ENCODE data around the gene ZBED1. TPM values are rescaled to one million over a fixed set of nuclear protein-coding genes. Genes with fewer than 3 reads are reported as not detected.

ZBED1 gene
- total and polyA plus RNA-seq, 2 donors (not counting 3 experiments of a cell fraction or from before 2014, with no cell fraction given), result 24.6 to 46.5 TPM

- Histone ChIP-seq H3K9ac (replicated peaks; ENCODE audit: extremely low read depth, insufficient read depth, low read length) (no peak overlapping the region), H2AFZ (ENCODE audit: low read depth, low read length) (no peak overlapping the region), H3K27ac (ENCODE audit: insufficient read depth, low read depth, low read length) (no peak overlapping the region), H3K4me1 (ENCODE audit: control insufficient read depth, extremely low read depth, insufficient read depth, low read length) (no peaks in the 10 kb centered on the region), H3K9me3 (replicated peaks; ENCODE audit: control insufficient read depth, insufficient read depth, low read length) (peaks cover 1% of the 10 kb centered on the region), H3K4me3 (replicated peaks in 1 of 3; ENCODE audit: insufficient read depth in 1 of 3, low read depth in 1 of 3, low read length in 3 of 3) (no peak overlapping the region), H3K36me3 (ENCODE audit: control insufficient read depth in 2 of 2, extremely low read depth in 1 of 2, insufficient read depth in 2 of 2, low read length in 2 of 2) (no peaks in the 10 kb centered on the region), H4K20me1 (replicated peaks; ENCODE audit: control insufficient read depth, extremely low read depth, insufficient read depth, low read length) (no peaks in the 10 kb centered on the region), H3K27me3 (ENCODE audit: control insufficient read depth in 2 of 2, insufficient read depth in 2 of 2, low read length in 2 of 2) (no peaks in the 10 kb centered on the region), H3K4me2 (ENCODE audit: insufficient read depth, low read length) (no peak overlapping the region), H3K79me2 (ENCODE audit: control insufficient read depth, insufficient read depth, low read length) (peaks cover 12% of the 10 kb centered on the region), H3K9me1 (replicated peaks; ENCODE audit: control insufficient read depth, extremely low read depth, insufficient read depth, low read length) (no peaks in the 10 kb centered on the region)
- ChIA-PET CTCF (no interaction called here), POLR2A (no interaction called here)
- TF ChIP-seq EZH2 (IDR thresholded peaks at IDR 0.05; ENCODE audit: borderline replicate concordance, low read depth, low read length, severe bottlenecking), result no peak
- TF ChIP-seq CTCF (IDR thresholded peaks at IDR 0.05; ENCODE audit: extremely low read depth in 1 of 2, insufficient read depth in 1 of 2, low read depth in 1 of 2, low read length in 2 of 2), result no peak
- no peak for TF ChIP-seq GATA2 (IDR thresholded peaks at IDR 0.05; ENCODE audit: insufficient read depth, insufficient read length, low read depth, low read length)
- TF ChIP-seq MAX (IDR thresholded peaks at IDR 0.05; ENCODE audit: insufficient read depth, insufficient read length), result no peak
- TF ChIP-seq MYC (IDR thresholded peaks at IDR 0.05; ENCODE audit: low read depth, low read length), result no peak
- no peak for TF ChIP-seq FOS (IDR thresholded peaks at IDR 0.05; ENCODE audit: borderline replicate concordance, insufficient read depth, low read length)
- TF ChIP-seq POLR2A (IDR thresholded peaks at IDR 0.05; ENCODE audit: low read depth, low read length), result no peak
- TF ChIP-seq POLR2AphosphoS5 (IDR thresholded peaks at IDR 0.05; ENCODE audit: insufficient read depth, low read depth, low read length), result no peak
- no peak for TF ChIP-seq JUN (IDR thresholded peaks at IDR 0.05; ENCODE audit: borderline replicate concordance, insufficient read depth, insufficient read length, low read depth)
- intact Hi-C loops (cut with micrococcal nuclease), result no loop called here
- no TSS peak for BruUV-seq (replicated peaks)
- FAIRE-seq, result no peak
- dilution Hi-C loops (cut with MboI; ENCODE audit: extremely low pct_ligation_motif_present, low sequenced_read_pairs), result no loop called here
- DNase-seq (ENCODE audit: low read depth, low spot score), result no peak
Observed at GRCh38 chrX:2447484-2447883, 53.3 kb downstream of the ZBED1 start.

Measured in endothelial cell of umbilical vein (primary cell).